ENCODE data around the gene GFI1B. TPM values are rescaled to one million over a fixed set of nuclear protein-coding genes. Genes with fewer than 3 reads are reported as not detected.
"Not testable (repeated sequence)": the region's sequence is repeated elsewhere in the genome, so short reads cannot be mapped to it uniquely, and the experiment has no call there.

The GFI1B gene
- total RNA-seq, 1 donor, result not detected

GRCh38 chr9:133040892-133041479, 62.5 kb downstream of the GFI1B start:
- Histone ChIP-seq H3K79me2 (ENCODE audit: insufficient read depth, low read length) (peaks cover 40% of the 10 kb centered on the region), H4K20me1 (ENCODE audit: insufficient read depth, low read length) (peaks cover 40% of the 10 kb centered on the region), H3K36me3 (ENCODE audit: insufficient read depth, low read length) (peaks cover 41% of the 10 kb centered on the region)
- not testable (repeated sequence) for H3K4me2 ChIP-seq (ENCODE audit: insufficient read depth, low read length); H2AFZ ChIP-seq (ENCODE audit: low read length); H3K27me3 ChIP-seq (ENCODE audit: insufficient read depth, low read length); H3K27ac ChIP-seq (ENCODE audit: low read depth, low read length); H3K4me3 ChIP-seq (ENCODE audit: insufficient read depth, low read length); H3K9me3 ChIP-seq (ENCODE audit: low read depth, low read length); H3K4me1 ChIP-seq (ENCODE audit: insufficient read depth, low read length)
- peak; percentile 55 for TF ChIP-seq CTCF (IDR thresholded peaks at IDR 0.05; ENCODE audit: extremely low read depth, low read depth, low read length)
- peak; percentile 44 for DNase-seq (ENCODE audit: insufficient read length, low spot score, missing footprints)

Small RNA genes lying within 50 kb of the gene (small RNA-seq; reads per million reads assigned to genes)
- not detected for gene AL593851.1
- gene MIR548AW, result 3.1 reads per million, percentile 78 among the genes with 10 or more reads in this experiment
- gene RNU7-21P, result not detected

Other genes with a start within 250 kb of the GFI1B start
- 0.59 and 1.1 TPM in 2 replicates for gene AK8, start 100.4 kb upstream of the GFI1B start, total RNA-seq
- 3.6 and 4.4 TPM in 2 replicates for gene SPACA9, start 99.8 kb upstream of the GFI1B start, total RNA-seq
- gene TSC1, start 34.1 kb upstream of the GFI1B start, total RNA-seq, result 68.4 and 81.3 TPM in 2 replicates
- 31.8 and 41.3 TPM in 2 replicates for gene GTF3C5, start 52.3 kb downstream of the GFI1B start, total RNA-seq
- under 0.01 TPM in 1 of 2 replicates, not detected in the other for gene CEL, start 83.3 kb downstream of the GFI1B start, total RNA-seq
- gene RALGDS, start 142.5 kb downstream of the GFI1B start, total RNA-seq, result 11.2 and 12.7 TPM in 2 replicates
- 3.3 and 3.8 TPM in 2 replicates for gene GBGT1, start 185.2 kb downstream of the GFI1B start, total RNA-seq
- gene OBP2B, start 230.6 kb downstream of the GFI1B start, total RNA-seq, result not detected in 2 replicates

Measured in osteoblast (primary cell).